ENCODE data around the gene SLC15A3. TPM values are rescaled to one million over a fixed set of nuclear protein-coding genes. Genes with fewer than 3 reads are reported as not detected.

SLC15A3 gene
- total RNA-seq, 4 donors from 2014 or later, result 6.3 to 16.5 (median 8.9) TPM

DNA sequence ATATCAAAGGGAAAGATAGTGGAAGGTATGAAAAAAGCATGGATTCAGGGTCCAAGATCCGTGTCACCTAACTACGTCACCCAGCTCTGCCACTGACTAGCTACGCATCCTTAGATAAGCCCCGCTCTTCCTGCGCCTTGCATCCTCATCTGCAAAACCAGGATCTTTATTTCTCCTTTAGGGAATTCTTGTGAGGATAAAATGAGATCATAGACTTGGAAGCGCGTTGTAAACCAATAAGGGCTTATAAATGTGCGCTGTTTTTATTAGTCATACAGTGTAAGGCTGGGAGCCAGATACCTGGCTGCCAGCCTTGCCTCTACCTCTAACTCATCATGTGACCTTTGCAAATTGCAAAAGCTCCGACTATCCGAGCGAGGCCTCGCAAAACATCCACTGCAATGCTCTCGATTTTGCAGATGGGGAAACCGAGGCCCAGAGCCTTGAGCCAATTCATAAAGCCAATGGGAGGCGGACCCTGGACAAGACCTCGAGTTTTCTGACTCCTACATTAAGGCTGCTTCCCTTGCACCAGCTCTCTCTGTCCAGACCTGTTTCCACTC lies 46.3 kb downstream of the SLC15A3 start:
- WGBS, 2 donors, result 10 to 12% methylated on average over 16 of the region's 16 CpGs
- Histone ChIP-seq H3K9me3 (no peaks in the 10 kb centered on the region), H3K36me3 (peaks cover 21 to 29% of the 10 kb centered on the region in 2 donors), H3K4me1 (peaks cover 15 to 21% of the 10 kb centered on the region in 2 donors), H3K27ac (peak overlapping the region; percentile 74 to 88 (median 78)), H3K27me3 (no peaks in the 10 kb centered on the region), H3K4me3 (replicated peaks in 1 of 3) (peak overlapping the region; percentile 54 to 98 (median 78))
- peak; percentile 14 to 23 for DNase-seq
- intact Hi-C loops (cut with DNase I), result no loop called here
- no peak for TF ChIP-seq CTCF (IDR thresholded peaks at IDR 0.05)
- TF ChIP-seq POLR2A (IDR thresholded peaks at IDR 0.05), result no peak

DNA sequence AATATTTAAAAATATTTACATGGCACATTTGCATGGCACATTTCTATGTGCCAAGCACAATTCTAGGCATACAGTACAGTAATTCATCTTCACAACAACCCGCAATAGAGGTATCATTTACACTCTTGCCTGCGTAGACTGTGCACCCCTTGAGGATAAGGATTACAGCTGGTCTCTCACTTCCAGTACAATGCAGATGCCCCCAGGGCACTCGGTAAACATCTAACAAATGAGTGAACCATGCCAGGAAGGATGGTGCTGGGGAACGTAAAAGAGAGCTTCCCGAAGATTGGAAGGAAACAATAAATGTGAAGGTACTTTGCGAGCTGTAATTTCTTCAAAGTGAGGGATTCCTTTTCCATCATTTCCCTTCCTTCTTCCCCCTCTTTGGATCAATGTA lies 46.9 kb downstream of the SLC15A3 start:
- WGBS, 2 donors, result 62 to 63% methylated on average over 6 of the region's 6 CpGs
- H3K27ac ChIP-seq, result no peak overlapping the region
- peaks cover 15 to 21% of the 10 kb centered on the region in 2 donors for H3K4me1 ChIP-seq
- peak overlapping the region in 1 of 3 donors; percentile 98 for H3K4me3 ChIP-seq (replicated peaks in 1 of 3)
- TF ChIP-seq CTCF (IDR thresholded peaks at IDR 0.05) (no peak), POLR2A (IDR thresholded peaks at IDR 0.05) (no peak)
- H3K9me3 ChIP-seq, result no peaks in the 10 kb centered on the region
- DNase-seq, result no peak
- peaks cover 27 to 35% of the 10 kb centered on the region in 2 donors for H3K36me3 ChIP-seq
- intact Hi-C loops (cut with DNase I), result no loop called here
- H3K27me3 ChIP-seq, result no peaks in the 10 kb centered on the region

GRCh38 chr11:60902625-60903024 lies 49.4 kb downstream of the SLC15A3 start:
- H3K36me3 ChIP-seq, result peaks cover 43 to 53% of the 10 kb centered on the region in 2 donors
- TF ChIP-seq CTCF (IDR thresholded peaks at IDR 0.05) (no peak), POLR2A (IDR thresholded peaks at IDR 0.05) (no peak)
- H3K4me3 ChIP-seq (replicated peaks in 1 of 3), result no peak overlapping the region
- no peak for DNase-seq
- WGBS, 2 donors, result 92 to 93% methylated on average over 10 to 11 of the region's 11 CpGs
- no peak overlapping the region for H3K27ac ChIP-seq
- H3K9me3 ChIP-seq, result no peaks in the 10 kb centered on the region
- intact Hi-C loops (cut with DNase I), result no loop called here
- peaks cover 15 to 21% of the 10 kb centered on the region in 2 donors for H3K4me1 ChIP-seq
- no peaks in the 10 kb centered on the region for H3K27me3 ChIP-seq

- no peak overlapping the region for H3K27ac ChIP-seq
- no peak for DNase-seq
- no peak overlapping the region for H3K4me3 ChIP-seq (replicated peaks in 1 of 3)
- H3K9me3 ChIP-seq, result no peaks in the 10 kb centered on the region
- peaks cover 14 to 21% of the 10 kb centered on the region in 2 donors for H3K4me1 ChIP-seq
- intact Hi-C loops (cut with DNase I), result no loop called here
- no peaks in the 10 kb centered on the region for H3K27me3 ChIP-seq
- no peak for TF ChIP-seq POLR2A (IDR thresholded peaks at IDR 0.05)
- TF ChIP-seq CTCF (IDR thresholded peaks at IDR 0.05), result no peak
- WGBS, 2 donors, result 85 to 89% methylated on average over 13 of the region's 13 CpGs
- H3K36me3 ChIP-seq, result peaks cover 61 to 70% of the 10 kb centered on the region in 2 donors
These were observed 51.1 kb downstream of the SLC15A3 start for GRCh38 chr11:60900673-60901404.

DNA sequence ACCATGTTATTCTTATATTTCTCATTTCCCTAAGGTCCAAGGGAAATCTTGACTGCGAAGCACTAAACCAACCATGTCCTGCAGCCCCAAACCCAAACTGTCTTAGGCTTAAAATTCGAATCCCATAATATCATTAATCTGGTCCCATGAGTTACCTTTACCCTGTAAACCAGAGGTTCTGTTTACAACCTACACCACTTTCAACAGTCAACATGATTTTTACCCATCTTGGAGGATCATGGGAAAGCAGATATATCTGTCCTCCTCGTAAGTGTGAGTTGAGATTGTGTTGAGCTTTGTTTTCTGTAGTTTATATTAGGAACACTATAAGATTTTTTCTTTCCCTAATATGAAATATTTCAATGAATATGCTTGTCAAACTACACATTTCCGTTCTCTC lies 52.0 kb downstream of the SLC15A3 start:
- intact Hi-C loops (cut with DNase I), result loop anchor here (5.0 kb wide), 1 partner anchor 73 kb away; no protein-coding TSS in a partner anchor
- H3K27ac ChIP-seq, result no peak overlapping the region
- peaks cover 6 to 13% of the 10 kb centered on the region in 2 donors for H3K4me1 ChIP-seq
- no peaks in the 10 kb centered on the region for H3K27me3 ChIP-seq
- no peak overlapping the region for H3K4me3 ChIP-seq (replicated peaks in 1 of 3)
- TF ChIP-seq POLR2A (IDR thresholded peaks at IDR 0.05) (no peak), CTCF (IDR thresholded peaks at IDR 0.05) (no peak)
- WGBS, 2 donors, result 83 to 87% methylated on average over 4 of the region's 4 CpGs
- H3K36me3 ChIP-seq, result peaks cover 69 to 79% of the 10 kb centered on the region in 2 donors
- H3K9me3 ChIP-seq, result no peaks in the 10 kb centered on the region
- no peak for DNase-seq

Measured in thyroid gland (tissue), 4 donors.